Dermis blood vessel endothelial cell (primary cell): ENCODE data around the gene UFD1. TPM values are rescaled to one million over a fixed set of nuclear protein-coding genes. Genes with fewer than 3 reads are reported as not detected.

Experiments
- DNase-seq: peaks from one replicate; pipeline ENCODE4 v3.0.0; 2010
- total RNA-seq: library from RNA; depleted of rRNA; stranded (reverse); fragments of >200 nt; gene quantifications from 2 replicates; pipeline ENCODE4 v1.2.3, GENCODE V29; 2014

UFD1 gene
- total RNA-seq, 1 donor from 2014 or later: 147 TPM

DNA sequence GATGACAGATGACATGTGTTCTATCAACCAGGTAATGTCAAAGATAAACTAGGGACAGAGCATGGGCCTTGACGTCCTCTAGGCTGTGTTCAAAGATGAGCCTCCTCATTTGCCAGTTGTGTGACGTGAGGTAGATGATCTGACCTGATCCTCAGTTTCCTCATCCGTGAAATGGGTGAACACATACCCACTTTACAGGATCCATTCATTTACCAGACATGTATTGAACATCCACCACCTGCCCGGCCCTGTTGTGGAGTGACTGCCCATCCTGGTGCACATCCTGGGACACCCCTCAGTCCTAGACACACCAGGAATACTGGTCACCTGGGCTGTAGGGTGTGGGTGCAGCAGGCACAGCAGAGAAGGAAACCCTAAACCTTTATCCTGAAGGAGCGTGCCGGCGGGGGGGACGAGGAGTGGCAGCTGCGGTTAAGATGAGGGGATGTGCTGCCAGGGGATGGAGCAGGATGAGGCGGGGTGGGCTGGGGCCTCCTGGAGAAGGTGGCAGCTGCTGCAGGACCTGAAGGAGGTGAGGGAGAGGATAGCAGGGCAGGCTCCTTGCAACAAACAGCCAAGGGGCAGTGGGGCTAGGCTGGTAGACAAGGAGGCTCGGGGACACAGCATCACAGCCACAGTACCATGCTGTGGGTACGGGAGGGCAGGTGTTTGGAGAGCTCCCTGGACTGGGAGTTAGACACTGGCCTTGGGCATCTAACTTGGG is 36.8 kb upstream of the UFD1 start:
- no peak for DNase-seq

DNA sequence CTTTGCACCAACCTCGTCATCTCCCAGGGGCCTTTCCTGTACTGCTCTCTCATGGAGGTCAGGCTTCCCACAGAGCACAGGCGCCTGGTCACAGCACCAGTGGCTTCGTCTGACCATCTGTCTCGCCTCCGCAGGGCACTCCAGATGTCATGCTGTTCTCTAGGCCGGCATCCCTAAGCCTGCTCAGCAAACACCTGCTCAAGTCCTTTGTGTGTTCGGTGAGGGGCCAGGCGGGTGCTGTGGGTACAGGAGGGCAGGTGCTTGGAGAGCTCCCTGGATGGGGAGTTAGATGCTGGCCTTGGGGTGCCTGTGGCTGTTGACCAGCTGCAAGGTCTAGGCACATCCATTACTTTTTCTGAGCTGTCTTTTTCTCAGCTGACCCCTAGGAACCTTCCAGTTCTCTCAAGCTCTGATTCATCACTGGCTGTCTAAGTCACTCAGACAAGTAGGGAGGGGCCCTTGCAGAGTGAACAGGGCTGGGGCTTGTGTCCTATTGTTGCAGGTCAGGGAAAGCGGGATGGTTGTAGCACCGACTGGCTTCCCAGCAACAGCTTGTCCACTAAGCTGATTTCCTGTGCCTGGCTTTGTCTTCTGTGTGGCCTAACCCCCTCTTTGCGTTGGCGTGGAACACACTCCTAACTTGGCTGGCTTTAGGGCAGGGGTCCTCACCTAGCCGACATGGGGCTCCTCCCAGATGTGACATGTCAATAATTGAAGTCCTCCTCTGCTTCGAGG is 36.0 kb upstream of the UFD1 start:
- DNase-seq: peak; percentile 37

DNA sequence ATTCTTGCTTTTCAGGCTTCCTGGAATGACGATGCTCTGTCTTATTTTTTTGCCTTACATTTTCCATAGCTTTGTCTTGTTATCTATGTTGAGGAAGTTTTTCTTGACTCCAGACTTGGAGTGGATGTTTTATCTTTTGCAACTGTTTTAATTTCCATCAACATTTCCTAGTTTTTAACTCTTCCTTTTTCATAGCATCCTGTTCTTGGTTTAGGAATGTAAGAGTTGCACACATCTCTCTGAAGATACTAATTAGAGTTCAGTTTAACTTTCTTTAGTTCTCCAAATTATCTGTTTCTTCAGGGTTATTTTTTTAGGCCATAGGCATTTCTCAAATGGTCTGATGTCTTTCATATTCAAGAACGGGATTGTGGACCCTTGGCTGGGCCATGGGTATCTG is 34.8 kb upstream of the UFD1 start:
- DNase-seq: no peak

DNA sequence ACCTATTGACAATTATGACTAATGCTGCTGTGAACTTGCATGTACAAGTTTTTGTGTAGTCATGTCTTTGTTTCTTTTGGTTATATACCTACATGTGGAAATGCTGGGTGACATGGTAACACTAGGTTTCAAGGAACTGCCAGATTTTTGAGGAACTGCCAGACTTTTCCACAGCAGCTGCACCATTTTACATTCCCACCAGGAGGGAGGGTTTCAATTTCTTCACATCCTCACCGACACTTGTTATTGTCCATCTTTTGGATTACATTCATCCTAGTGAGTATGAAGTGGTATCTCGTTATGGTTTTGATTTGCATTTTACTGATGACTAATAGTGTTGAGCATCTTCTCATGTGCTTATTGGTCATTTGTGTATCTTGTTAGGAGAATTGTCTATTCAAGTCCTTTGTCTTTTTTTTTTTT is 31.9 kb upstream of the UFD1 start:
- no peak for DNase-seq

DNA sequence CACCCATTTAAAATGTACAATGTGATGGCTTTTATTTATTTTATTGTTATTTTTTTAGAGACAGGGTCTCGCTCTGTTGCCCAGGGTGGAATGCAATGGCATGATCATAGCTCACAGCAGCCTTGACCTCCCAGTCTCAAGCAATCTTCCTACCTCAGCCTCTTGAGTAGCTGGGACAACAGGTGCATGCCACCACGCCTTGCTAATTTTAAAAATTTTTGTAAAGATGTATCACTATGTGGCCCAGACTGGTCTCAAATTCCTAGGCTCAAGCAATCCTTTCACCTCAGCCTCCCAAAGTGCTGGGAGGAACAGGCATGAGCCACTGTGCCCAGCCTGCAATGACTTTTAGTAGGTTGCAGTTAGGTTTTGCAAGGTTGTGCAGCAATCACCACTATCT is 30.9 kb upstream of the UFD1 start:
- no peak for DNase-seq

DNA sequence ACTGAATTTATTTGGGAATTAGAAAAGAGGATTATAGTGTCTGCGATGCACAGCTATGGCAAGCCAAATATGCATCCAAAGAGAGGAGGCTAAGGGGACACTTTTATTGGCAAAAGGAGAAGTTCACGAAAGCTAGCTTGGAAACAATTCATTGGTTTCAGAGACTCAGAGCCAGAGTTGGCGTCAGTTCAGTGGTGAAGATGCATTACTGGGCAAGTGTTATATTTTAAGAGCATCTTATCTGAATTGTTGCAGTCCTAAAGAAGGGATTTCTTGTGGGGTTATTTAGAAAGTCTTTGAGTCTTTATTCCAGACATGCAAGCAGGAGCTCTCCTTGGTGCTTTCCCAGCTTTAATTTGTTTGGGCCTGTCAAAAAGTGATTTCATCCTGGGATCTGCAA is 30.2 kb upstream of the UFD1 start:
- no peak for DNase-seq

DNA sequence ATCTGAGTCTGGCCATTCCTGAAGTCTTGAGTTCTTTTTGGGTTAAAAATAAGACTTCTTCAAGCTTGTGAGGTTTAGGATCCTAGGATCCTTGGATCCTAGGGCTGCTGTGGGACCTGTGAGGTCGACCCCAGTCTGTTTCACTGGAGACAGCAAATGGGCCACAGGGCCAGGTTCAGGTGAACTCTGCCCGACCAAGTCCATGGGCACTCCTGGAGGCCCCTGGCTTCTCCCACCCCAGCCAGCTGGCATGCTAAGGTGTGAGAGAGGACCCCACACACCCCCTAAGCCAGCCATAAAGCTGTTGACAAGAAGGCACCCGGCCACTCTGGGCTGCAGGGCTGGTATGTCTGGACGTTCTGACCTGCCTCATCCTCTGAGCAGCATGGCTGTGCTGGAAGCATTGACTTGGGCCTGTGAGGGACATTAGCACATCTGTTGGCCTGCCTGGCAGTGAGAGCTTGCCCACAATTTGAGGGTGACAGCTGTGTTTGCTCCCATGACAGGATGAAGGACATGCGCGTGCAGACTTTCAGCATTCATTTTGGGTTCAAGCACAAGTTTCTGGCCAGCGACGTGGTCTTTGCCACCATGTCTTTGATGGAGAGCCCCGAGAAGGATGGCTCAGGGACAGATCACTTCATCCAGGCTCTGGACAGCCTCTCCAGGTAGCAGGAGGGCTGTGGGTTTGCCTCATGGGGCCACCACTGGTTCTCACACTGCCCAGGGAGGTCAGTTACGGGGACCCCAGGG is 29.2 kb upstream of the UFD1 start:
- DNase-seq: no peak

DNA sequence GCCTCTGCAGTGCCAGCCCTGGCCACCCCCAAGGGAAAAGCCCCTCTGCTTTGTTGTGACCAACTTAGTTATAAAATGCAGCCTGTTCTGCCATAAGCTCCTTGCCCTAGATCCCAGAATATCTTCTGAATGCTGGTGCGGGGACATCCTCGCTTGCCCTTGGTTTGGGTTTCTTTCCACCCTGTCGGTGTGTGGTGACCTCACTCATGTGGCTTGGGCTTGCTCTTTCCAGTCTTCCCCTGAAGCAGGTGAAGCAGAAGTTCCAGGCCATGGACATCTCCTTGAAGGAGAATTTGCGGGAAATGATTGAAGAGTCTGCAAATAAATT is 28.5 kb upstream of the UFD1 start:
- no peak for DNase-seq

DNA sequence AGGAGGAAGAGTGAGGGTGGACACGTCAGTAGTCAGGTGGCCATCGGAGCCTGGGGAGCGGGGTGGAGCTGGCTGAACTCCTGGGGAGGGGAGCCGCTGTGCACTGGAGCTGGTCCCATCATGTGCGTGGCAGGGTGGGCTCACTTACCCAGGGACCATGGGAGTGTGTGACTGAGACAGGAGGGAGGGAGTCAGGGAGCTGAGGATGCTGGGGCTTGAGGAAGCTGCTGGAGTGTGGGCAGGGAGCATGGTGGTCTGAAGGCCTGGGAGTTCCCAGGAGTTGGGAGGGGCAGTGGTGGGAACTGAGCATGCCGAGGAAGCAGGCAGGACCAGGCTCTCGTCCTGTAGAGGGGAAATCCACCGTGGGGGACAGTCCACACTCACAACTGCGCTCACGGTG is 27.2 kb upstream of the UFD1 start:
- no peak for DNase-seq

DNA sequence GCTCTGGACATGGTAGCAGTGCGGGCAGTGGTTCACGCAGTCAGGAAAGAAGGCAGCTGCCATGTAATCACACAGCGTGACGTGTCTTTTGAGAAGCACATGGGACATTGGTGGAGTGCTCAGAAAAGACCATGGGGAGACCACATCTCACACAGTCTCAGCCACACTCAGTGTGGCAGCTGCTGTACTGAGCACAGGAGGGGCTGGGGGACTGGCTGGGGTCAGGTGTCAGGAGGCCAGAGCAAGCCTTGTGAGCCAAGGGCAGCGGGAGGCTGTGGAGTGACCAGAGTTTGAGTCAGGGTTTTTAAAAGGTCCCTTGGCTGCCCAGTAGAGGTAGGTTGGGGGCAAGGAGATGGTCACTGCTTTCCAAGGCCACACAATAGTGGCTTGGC is 26.7 kb upstream of the UFD1 start:
- no peak for DNase-seq

DNA sequence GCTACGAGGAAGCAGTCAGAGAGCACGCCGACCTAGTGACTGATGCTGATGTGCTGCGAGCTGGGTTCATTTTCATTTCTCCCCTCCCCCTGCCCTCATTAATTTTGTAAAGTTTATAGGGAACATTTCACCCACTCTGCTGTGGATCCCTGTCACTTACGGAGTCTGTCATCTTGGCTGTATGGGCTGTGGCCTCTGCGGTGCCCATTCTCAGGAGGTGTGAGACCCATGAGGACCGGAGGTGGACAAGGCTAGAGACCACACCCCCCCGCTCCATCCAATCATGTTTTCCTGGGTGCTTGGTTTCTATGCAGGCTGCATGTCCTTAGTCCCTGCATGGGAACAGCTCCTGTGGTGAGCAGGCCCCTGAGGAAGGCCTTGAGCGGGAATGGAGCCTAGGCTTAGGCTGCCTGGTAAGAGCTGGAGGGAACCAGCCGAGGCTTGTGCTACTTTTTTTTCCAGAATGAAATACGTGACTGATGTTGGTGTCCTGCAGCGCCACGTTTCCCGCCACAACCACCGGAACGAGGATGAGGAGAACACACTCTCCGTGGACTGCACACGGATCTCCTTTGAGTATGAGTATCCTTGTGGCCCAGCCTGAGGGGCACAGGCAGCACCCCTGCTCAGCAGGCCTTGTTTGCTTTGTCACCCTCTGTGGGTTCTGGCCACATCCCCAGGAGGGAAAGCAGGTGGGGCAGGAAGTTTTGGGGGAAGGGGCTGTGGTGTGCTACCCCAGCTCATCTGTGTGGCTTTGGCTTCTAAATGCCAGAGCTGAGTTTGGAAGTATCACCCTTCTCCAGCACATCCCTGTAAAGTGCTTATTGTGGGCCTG is 26.1 kb upstream of the UFD1 start:
- no peak for DNase-seq

DNA sequence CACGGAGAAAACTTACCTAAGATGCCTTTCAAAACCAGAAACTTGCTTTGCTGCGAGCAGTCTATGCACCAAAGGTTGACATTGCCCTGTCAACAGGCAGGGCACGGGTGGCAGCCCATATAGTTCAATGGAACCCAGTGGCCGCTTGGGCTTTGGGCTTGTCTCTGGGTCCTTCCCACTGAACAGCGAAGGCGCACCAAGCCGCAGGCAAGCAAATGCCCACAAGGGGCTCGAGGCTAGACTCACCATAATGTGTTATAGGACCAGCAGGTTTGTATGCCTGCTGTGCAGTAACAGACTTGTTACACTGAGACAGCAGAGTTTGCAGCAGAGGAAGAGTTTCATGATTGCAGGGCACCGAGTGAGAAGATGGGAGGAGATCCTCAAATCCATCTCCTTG is 24.9 kb upstream of the UFD1 start:
- DNase-seq: no peak

DNA sequence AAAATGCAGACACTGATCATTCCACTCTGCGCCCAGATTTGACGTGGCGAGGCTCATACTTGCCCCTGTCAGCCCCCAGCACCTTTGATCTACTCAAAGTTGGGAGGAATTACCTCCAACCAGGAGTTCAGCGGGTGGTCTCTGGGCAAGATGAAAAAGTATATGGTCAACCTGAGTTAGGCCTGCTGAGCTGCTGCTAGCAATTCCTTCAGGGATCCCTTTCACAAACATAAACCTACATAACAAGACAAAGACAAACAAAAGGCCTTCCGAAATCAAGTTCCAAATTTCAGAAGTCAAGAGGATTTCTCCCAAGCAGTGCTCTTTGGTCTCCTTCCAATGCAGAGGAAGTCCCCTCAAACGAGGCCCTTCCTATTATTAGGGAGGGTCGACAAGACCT is 24.4 kb upstream of the UFD1 start:
- DNase-seq: no peak

DNA sequence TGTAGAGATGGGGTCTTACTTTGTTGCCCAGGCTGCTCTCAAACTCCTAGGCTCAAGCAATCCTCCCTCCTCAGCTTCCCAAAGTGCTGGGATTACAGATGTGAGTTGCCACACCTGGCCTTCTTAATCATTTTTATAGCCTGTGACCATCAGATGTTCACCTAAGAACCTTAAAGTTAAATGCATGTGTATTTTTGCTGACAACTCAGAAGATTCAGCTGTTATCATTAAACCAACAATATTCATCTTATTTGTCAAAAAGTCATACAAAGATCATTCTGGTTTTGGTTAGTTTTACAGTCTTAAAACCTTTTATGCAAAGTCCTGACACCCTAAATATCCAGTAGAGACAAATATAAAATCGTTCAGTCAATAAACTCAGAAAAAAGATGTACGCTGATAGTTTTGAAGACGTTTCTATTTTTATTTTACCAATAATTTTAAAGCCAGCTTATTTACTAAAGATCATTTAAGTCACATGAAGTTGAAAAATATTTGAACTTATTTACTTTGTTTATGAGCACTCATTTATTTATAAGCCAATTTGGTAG is 23.0 kb upstream of the UFD1 start:
- no peak for DNase-seq

DNA sequence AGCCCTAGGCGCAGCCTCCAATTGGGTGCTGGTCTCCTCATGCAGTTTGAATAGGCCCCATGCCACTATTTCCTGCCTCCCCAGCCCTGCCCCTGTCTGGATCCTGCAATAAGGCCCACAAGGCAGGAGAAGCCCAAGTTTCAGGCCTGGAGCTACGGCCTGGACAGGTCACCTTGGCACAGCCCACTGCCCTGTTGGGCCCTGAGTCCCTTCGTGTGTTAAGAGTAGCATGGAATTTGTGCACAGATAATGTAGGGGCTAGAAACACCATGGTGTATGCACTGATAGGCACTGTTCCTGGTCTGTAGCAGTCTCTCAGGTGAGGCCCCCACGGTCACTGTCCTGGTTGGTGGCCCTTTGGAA is 20.9 kb upstream of the UFD1 start:
- no peak for DNase-seq

DNA sequence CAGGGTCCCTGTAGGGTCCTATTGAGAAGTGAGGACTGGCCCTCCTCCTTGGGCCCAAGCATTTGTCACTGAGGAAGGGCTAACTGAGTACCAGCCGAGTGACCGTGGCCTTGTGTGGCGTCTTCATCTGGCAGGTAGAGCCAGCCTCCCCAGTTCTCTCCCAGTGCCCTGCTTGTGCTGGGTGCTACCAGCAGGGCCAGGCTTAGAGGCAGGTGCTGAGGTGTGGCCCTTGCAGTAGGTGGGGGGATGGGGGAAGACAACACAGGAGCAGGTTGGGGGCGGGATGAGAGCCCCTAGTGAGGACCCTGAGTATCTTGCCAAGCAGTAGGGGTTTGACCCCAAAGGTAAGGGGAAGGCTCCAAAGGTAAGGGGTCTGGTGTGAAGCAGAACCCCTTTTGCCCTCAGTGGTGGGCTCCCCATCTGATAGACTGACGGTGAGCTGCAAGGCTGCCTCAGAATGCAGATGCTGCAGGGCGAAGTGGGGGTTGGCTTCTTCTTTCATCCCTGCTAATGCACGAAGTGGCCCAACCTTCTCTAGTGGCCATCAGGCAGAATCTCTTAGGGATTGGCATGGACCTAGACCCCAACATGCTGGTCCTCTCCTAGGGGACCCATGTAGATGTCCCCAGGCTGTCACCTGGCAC is 20.4 kb upstream of the UFD1 start:
- DNase-seq: no peak

DNA sequence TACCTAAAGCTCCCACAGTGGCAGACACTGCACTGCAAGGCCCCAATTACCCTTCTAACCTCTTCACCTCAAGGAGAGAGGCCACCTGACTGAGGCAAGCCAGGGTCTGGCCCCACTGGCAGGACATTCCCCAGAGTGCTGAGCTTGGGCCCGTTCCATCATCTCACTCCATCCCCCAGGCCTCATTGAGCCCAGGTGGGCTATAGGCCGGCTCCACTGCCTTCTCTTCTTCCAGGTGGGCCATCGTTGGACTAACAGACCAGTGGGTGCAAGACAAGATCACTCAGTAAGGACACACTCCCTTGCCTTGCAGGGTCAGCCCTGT is 19.8 kb upstream of the UFD1 start:
- DNase-seq: no peak

DNA sequence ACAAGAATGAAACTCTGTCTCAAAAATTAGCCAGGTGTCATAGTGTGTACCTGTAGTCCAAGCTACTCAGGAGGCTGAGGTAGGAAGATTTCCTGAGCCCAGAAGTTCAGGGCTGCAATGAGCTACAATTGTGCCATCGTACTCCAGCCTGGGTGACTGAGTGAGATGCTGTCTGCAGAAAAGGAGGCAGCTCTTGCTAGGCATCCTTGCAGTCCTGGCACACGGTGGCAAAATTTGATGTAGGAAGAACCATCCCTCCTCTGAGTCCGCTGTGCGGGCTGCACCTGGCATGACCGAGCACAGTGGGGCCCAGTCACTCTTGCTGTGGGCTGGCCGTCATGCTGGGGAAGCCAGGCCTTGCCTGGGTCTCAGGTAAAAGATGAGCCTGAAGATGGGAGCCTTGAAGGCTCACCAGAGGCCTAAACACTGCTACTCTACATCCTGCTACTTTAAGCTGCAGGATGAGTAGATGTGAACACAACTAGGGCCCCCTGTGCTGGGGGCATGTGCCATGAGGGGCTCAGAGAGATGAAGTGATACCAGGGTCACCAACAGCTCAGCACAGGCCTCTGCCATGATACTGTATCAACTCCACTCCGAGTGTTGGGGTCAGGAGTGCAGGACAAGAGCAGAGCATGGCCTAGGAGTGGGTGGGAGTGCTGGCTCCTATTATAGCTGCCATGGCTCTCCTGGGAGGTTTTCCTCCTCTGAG is 19.3 kb upstream of the UFD1 start:
- no peak for DNase-seq

DNA sequence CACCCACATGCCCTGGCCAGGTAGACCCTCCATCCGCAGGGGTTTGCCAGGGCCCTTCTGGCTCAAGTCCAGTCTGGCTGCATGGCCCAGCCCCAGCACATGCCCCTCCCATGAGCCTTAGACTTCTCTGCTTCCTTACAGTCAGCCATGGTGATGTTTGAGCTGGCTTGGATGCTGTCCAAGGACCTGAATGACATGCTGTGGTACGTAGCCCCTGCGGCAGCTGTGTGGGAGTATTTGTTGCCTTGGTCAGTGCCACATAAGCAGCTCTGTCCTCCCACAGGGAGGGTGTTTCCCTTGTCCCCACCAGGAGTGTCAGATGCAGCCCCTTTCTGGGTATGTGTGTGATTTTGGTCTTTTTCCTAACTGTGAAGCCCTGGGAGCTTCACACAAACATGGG is 18.3 kb upstream of the UFD1 start:
- DNase-seq: peak; percentile 94

DNA sequence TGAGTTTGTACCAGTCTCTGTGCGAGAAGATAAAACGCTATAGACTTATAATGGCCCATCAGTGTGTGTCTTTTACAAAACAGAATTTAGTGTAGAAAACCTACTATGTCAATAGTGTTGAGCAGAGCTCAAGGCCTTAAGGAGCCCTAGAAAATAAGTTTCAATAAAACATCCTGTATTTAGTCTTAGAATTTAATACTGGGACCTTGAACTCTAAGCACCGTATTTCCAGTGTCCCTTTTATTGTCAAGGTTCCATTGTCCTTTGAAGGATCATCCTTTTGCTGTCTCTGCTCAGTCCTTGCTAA is 17.3 kb upstream of the UFD1 start:
- DNase-seq: no peak

DNA sequence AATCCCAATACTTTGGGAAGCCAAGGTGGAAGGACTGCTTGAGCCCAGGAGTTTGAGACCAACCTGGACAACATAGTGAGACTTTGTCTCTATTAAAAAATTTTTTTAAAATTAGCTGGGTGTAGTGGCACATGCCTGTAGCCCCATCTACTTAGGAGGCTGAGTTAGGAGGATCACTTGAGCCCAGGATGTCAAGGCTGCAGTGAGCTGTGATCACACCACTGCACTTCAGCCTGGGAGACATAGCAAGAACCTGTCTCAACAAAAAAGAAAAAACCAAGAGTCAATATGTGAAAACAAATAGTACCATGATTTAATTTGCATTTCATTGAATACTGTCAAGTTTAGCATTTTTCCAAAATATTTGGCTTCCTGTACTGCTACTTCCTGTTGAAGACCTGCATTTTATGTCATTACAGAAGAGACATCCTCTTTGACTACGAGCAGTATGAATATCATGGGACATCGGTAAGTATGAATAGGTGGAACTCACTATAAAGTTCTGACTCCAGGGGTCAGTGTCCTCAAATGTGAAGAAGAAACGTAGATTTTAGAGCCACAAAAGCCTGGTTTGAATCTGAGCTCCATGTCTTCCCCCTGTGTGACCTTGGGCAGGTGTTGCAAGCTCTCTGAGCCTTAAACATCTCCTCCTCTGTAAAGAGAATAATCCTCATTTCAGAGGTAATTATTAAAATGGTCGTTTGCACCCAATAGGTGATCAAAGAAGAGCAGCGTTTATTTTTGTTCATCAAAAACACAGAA is 16.8 kb upstream of the UFD1 start:
- peak; percentile 83 for DNase-seq
